ENCODE data around the gene BCL10. TPM values are rescaled to one million over a fixed set of nuclear protein-coding genes. Genes with fewer than 3 reads are reported as not detected.
A peak's percentile ranks its signal among the peaks of the same experiment; 100 is the strongest.

The BCL10 gene
- total RNA-seq, 2 donors from 2014 or later = 17.3 to 18.4 TPM

DNA sequence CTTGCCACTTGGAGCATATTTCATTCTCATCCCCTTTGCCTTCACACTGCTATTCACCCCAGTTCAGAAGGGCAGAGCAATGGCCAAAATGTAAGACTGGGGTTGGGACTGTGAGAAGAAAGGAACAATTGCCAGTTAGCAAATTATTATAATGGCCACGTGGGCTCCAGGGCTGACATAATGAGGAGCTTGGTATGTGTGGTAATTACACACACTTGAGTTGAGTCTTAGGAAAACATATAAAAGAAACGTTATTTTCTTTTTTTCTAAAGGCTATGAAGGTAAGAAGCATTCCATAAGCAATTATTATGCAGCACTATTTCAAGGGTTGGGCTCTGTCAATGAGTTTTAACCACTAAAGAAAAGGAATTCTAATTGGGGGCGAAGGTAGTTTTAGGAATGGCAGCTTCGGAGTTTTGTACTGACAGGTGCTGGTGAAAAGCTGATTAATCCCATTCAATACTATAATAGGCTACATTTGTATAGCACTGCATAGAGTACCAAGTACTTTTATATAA lies 32.5 kb upstream of the BCL10 start:
- Histone ChIP-seq H3K36me3 (no peaks in the 10 kb centered on the region), H3K4me3 (no peak overlapping the region), H3K27me3 (replicated peaks; ENCODE audit: insufficient read depth) (no peaks in the 10 kb centered on the region), H3K4me1 (replicated peaks) (no peaks in the 10 kb centered on the region), H3K9me3 (no peaks in the 10 kb centered on the region), H3K27ac (no peak overlapping the region)
- TF ChIP-seq POLR2AphosphoS5 (IDR thresholded peaks at IDR 0.05) = no peak
- no peak for TF ChIP-seq POLR2A (IDR thresholded peaks at IDR 0.05)
- TF ChIP-seq, protein P1, sequence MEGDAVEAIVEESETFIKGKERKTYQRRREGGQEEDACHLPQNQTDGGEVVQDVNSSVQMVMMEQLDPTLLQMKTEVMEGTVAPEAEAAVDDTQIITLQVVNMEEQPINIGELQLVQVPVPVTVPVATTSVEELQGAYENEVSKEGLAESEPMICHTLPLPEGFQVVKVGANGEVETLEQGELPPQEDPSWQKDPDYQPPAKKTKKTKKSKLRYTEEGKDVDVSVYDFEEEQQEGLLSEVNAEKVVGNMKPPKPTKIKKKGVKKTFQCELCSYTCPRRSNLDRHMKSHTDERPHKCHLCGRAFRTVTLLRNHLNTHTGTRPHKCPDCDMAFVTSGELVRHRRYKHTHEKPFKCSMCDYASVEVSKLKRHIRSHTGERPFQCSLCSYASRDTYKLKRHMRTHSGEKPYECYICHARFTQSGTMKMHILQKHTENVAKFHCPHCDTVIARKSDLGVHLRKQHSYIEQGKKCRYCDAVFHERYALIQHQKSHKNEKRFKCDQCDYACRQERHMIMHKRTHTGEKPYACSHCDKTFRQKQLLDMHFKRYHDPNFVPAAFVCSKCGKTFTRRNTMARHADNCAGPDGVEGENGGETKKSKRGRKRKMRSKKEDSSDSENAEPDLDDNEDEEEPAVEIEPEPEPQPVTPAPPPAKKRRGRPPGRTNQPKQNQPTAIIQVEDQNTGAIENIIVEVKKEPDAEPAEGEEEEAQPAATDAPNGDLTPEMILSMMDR (IDR thresholded peaks at IDR 0.05) = no peak
- intact Hi-C loops (cut with DNase I) = loop anchor here (1.0 to 10.0 kb wide), 4 partner anchors 193 to 576 kb away; no protein-coding TSS in a partner anchor
- 68% methylated on average over 4 of the region's 4 CpGs for WGBS
- no peak for DNase-seq (ENCODE audit: low spot score)

DNA sequence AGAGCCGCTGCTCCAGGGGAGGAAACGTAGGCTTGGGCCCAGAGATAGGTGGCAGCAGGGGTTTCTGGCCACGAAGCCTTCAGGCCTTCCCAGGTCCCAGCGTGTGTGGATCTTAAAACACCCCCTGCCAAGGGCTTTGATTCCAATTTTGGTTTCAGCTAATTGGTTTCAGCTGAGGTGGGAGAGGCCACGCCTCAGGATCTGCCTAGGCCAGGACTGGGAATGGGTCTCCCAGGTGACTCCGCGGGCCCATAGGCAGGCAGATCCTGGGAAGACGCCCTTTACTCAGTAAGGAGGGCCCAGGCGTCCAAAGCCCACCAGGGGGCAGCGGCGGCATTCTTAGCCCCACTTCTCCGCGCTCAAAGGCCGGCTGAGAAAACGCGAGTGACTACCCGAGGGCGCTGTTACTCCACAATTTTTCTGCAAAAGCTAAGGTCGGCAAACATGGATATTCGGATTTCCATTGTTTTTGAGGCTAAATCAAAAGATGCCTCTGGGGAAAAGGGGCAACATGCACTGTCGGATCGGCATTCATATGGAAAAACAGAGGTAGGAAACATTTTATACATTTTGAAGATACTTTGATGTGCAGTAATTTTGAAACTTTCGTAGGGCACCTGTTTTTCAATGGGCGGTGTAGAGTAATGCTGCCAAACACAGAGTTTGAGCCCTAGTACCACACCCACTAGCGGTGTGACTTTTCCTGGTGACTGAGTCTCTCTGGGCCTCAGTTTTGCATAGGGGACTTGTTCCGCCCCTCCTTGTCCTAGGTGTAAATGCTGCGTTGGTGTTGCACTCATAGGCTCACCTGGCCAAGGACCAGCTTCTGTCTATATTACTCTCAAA lies 31.8 kb upstream of the BCL10 start:
- WGBS = 21% methylated on average over 27 of the region's 27 CpGs
- Histone ChIP-seq H3K27ac (no peak overlapping the region), H3K4me3 (no peak overlapping the region), H3K36me3 (no peaks in the 10 kb centered on the region), H3K27me3 (replicated peaks; ENCODE audit: insufficient read depth) (no peaks in the 10 kb centered on the region), H3K4me1 (replicated peaks) (no peaks in the 10 kb centered on the region), H3K9me3 (no peaks in the 10 kb centered on the region)
- intact Hi-C loops (cut with DNase I) = loop anchor here (1.0 to 10.0 kb wide), 4 partner anchors 194 to 577 kb away; no protein-coding TSS in a partner anchor
- TF ChIP-seq, protein P1 (IDR thresholded peaks at IDR 0.05) = peak; percentile 86 to 97 (median 96)
- TF ChIP-seq POLR2AphosphoS5 (IDR thresholded peaks at IDR 0.05) (peak; percentile 73), POLR2A (IDR thresholded peaks at IDR 0.05) (no peak)
- DNase-seq (ENCODE audit: low spot score) = peak; percentile 87

DNA sequence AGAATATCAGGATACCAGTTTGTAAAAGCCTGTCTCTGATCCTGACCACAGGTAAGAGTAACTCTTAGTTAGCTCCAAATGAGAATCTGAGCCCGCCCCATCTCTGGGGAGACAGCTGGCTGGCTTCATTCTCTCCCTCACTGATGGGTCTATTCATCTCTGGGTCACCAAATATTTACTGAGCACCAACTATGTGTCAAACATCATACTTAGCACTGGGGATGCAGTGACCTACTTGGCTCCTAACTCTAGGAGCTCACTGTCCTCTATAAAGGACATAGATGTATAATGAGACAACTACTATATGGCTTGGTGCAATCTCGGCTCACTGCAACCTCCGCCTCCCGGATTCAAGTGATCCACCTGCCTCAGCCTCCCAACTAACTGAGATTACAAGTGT lies 29.8 kb upstream of the BCL10 start:
- no peak for DNase-seq (ENCODE audit: low spot score)
- Histone ChIP-seq H3K4me3 (no peak overlapping the region), H3K36me3 (no peaks in the 10 kb centered on the region), H3K9me3 (no peaks in the 10 kb centered on the region), H3K4me1 (replicated peaks) (no peaks in the 10 kb centered on the region), H3K27ac (no peak overlapping the region), H3K27me3 (replicated peaks; ENCODE audit: insufficient read depth) (no peaks in the 10 kb centered on the region)
- TF ChIP-seq, protein P1 (IDR thresholded peaks at IDR 0.05) = no peak
- TF ChIP-seq POLR2AphosphoS5 (IDR thresholded peaks at IDR 0.05) (no peak), POLR2A (IDR thresholded peaks at IDR 0.05) (no peak)
- 95% methylated on average over 4 of the region's 4 CpGs for WGBS
- intact Hi-C loops (cut with DNase I) = loop anchor here (5.0 to 10.0 kb wide), 2 partner anchors 196 to 579 kb away; no protein-coding TSS in a partner anchor

DNA sequence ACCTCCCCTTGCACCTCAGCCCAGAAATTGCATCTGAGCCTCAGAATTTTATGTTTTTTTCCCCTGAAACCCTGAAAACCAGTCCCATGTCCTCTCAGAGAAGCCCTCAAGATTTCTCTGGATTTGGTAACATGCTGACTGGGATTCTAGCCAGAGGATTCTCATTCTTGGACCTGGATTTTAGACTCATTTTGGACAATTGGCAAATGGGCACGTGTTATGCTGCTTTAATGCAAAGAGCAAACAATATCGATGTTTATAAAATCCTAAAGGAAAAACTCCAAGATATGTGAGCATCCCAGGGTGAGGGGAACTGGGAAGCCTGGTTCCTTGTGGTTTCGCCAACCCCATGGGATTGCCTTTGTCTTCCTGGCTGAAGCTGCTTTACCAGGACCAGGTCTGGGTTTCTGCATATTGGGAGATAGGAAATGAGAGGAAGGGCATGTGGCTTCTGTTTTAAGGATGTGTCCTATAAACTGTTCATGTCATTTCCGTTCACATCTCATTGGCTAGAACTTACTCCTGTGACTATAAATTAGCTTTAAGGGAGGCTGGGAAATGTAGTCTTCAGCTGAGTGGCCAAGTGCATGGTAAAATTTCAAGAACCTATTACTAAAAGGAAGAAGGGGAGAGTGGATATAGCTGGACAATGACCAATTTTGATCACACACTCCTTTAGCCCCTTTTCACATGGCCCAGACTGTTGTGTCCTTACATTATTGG lies 27.2 kb upstream of the BCL10 start:
- H3K27ac ChIP-seq = no peak overlapping the region
- H3K27me3 ChIP-seq (replicated peaks; ENCODE audit: insufficient read depth) = no peaks in the 10 kb centered on the region
- TF ChIP-seq POLR2AphosphoS5 (IDR thresholded peaks at IDR 0.05) = no peak
- TF ChIP-seq, protein P1 (IDR thresholded peaks at IDR 0.05) = no peak
- H3K4me1 ChIP-seq (replicated peaks) = peaks cover under 1% of the 10 kb centered on the region
- DNase-seq (ENCODE audit: low spot score) = no peak
- intact Hi-C loops (cut with DNase I) = loop anchor here (10.0 kb wide), 1 partner anchor 581 kb away; no protein-coding TSS in a partner anchor
- 89% methylated on average over 4 of the region's 4 CpGs for whole genome bisulfite sequencing
- no peak overlapping the region for H3K4me3 ChIP-seq
- H3K36me3 ChIP-seq = no peaks in the 10 kb centered on the region
- H3K9me3 ChIP-seq = no peaks in the 10 kb centered on the region

Data from prostate gland (tissue), 2 donors.